Stomach smooth muscle (tissue), 2 donors: Measurements from ENCODE around the gene ENO4.

Experiments
- H3K27ac ChIP-seq: one replicate; pipeline ENCODE4 v1.7.0; 2013; ENCODE audit warnings: mild to moderate bottlenecking, low read length, inconsistent platforms
- H3K27me3 ChIP-seq, 2 donors: one replicate each; pipeline ENCODE4 v1.7.0; 2013; ENCODE audit warnings: low read length in 2 of 2; ENCODE audit not compliant: insufficient read depth in 2 of 2, control insufficient read depth in 1 of 2
- H3K36me3 ChIP-seq, 2 donors: one replicate each; pipeline ENCODE4 v1.7.0; 2013; ENCODE audit warnings: low read length in 2 of 2; ENCODE audit not compliant: control insufficient read depth in 2 of 2, insufficient read depth in 2 of 2
- H3K4me1 ChIP-seq: one replicate; pipeline ENCODE4 v1.7.0; 2013; ENCODE audit warnings: low read length; ENCODE audit not compliant: control insufficient read depth, insufficient read depth
- H3K4me3 ChIP-seq, 2 donors: one replicate each; pipeline ENCODE4 v1.7.0; 2013; ENCODE audit warnings: low read length in 2 of 2
- H3K9ac ChIP-seq, 2 donors: one replicate each; pipeline ENCODE4 v1.7.0; 2013; ENCODE audit warnings: low read length in 2 of 2, mild to moderate bottlenecking in 1 of 2
- H3K9me3 ChIP-seq, 2 donors: one replicate each; pipeline ENCODE4 v1.7.0; 2013; ENCODE audit warnings: low read length in 2 of 2; ENCODE audit not compliant: control insufficient read depth in 2 of 2
- donor health status: healthy.
- donor health status: Pancreatic carcinoma.

The ENO4 gene

GRCh38 chr10:116913695-116914094 lies 64.4 kb downstream of the ENO4 start:
- H3K4me1 ChIP-seq, result no peaks in the 10 kb centered on the region
- no peak overlapping the region for H3K27ac ChIP-seq
- H3K36me3 ChIP-seq, result no peaks in the 10 kb centered on the region
- no peaks in the 10 kb centered on the region for H3K9me3 ChIP-seq
- H3K27me3 ChIP-seq, result no peaks in the 10 kb centered on the region
- no peak overlapping the region for H3K9ac ChIP-seq
- H3K4me3 ChIP-seq, result no peak overlapping the region

GRCh38 chr10:116915340-116915739 lies 66.0 kb downstream of the ENO4 start:
- Histone ChIP-seq H3K9ac (no peak overlapping the region), H3K4me3 (no peak overlapping the region), H3K27ac (no peak overlapping the region), H3K36me3 (no peaks in the 10 kb centered on the region), H3K9me3 (no peaks in the 10 kb centered on the region), H3K4me1 (no peaks in the 10 kb centered on the region), H3K27me3 (no peaks in the 10 kb centered on the region)

- Histone ChIP-seq H3K36me3 (no peaks in the 10 kb centered on the region), H3K27me3 (no peaks in the 10 kb centered on the region), H3K9ac (no peak overlapping the region), H3K27ac (no peak overlapping the region), H3K4me1 (no peaks in the 10 kb centered on the region), H3K9me3 (no peaks in the 10 kb centered on the region), H3K4me3 (no peak overlapping the region)
Measured at GRCh38 chr10:116917481-116917880, 68.2 kb downstream of the ENO4 start.

GRCh38 chr10:116918583-116918982 lies 69.3 kb downstream of the ENO4 start:
- no peak overlapping the region for H3K27ac ChIP-seq
- no peaks in the 10 kb centered on the region for H3K9me3 ChIP-seq
- H3K36me3 ChIP-seq, result no peaks in the 10 kb centered on the region
- H3K9ac ChIP-seq, result no peak overlapping the region
- no peak overlapping the region for H3K4me3 ChIP-seq
- H3K27me3 ChIP-seq, result no peaks in the 10 kb centered on the region
- no peaks in the 10 kb centered on the region for H3K4me1 ChIP-seq

DNA sequence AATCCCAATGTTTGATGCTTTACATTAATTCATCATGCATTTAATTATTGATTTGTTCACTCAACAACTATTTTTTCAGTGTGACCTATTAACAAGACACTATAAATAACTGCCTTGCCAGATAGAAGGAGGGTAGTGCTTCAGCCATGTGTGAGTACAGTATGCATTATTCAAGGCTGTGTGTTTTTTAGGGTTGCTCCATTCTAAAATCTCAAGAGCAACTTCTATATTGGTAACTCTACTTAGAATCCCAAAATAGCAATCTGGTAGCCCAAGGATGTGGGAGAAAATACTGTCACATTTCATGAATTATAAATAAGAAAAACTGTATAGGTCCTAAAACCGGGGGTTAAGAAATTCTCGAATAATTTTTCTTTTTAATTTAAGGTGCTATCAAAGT lies 69.9 kb downstream of the ENO4 start:
- Histone ChIP-seq H3K27me3 (no peaks in the 10 kb centered on the region), H3K9me3 (no peaks in the 10 kb centered on the region), H3K4me3 (no peak overlapping the region), H3K4me1 (no peaks in the 10 kb centered on the region), H3K27ac (no peak overlapping the region), H3K9ac (no peak overlapping the region), H3K36me3 (no peaks in the 10 kb centered on the region)

DNA sequence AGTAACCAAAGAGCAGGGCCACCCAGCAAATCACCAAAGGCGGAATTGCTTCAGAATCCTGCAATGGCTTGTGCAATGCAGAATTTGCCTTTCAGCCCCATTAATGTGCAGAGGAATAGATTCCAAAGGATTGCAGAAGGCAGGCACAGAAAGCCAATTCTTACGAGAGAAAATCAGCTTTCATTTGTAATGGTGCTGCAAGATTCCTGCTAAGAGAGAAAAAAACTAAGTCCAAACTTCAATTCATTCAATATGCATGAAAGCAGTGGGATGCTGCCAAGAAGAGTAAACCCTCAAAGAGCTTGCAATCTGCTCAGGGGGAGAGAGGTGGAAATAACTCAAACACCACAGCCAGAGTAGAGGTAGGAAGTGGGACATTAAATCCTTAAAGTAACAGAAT lies 70.4 kb downstream of the ENO4 start:
- Histone ChIP-seq H3K36me3 (no peaks in the 10 kb centered on the region), H3K27me3 (no peaks in the 10 kb centered on the region), H3K9ac (no peak overlapping the region), H3K4me3 (no peak overlapping the region), H3K27ac (no peak overlapping the region), H3K9me3 (no peaks in the 10 kb centered on the region), H3K4me1 (no peaks in the 10 kb centered on the region)

GRCh38 chr10:116925056-116925455 lies 75.8 kb downstream of the ENO4 start:
- Histone ChIP-seq H3K9me3 (no peaks in the 10 kb centered on the region), H3K27me3 (no peaks in the 10 kb centered on the region), H3K9ac (no peak overlapping the region), H3K4me1 (no peaks in the 10 kb centered on the region), H3K36me3 (no peaks in the 10 kb centered on the region), H3K27ac (no peak overlapping the region), H3K4me3 (no peak overlapping the region)

- H3K9me3 ChIP-seq, result no peaks in the 10 kb centered on the region
- H3K4me1 ChIP-seq, result no peaks in the 10 kb centered on the region
- no peaks in the 10 kb centered on the region for H3K36me3 ChIP-seq
- no peak overlapping the region for H3K4me3 ChIP-seq
- no peak overlapping the region for H3K27ac ChIP-seq
- no peaks in the 10 kb centered on the region for H3K27me3 ChIP-seq
- H3K9ac ChIP-seq, result no peak overlapping the region
Measured at GRCh38 chr10:116926426-116926825, 77.1 kb downstream of the ENO4 start.

GRCh38 chr10:116931806-116932205 lies 82.5 kb downstream of the ENO4 start:
- Histone ChIP-seq H3K27ac (no peak overlapping the region), H3K4me1 (no peaks in the 10 kb centered on the region), H3K27me3 (no peaks in the 10 kb centered on the region), H3K4me3 (no peak overlapping the region), H3K36me3 (no peaks in the 10 kb centered on the region), H3K9ac (no peak overlapping the region), H3K9me3 (no peaks in the 10 kb centered on the region)
